ENCODE data around the gene GYS2. TPM values are rescaled to one million over a fixed set of nuclear protein-coding genes. Genes with fewer than 3 reads are reported as not detected.
A peak's percentile ranks its signal among the peaks of the same experiment; 100 is the strongest.

Gene GYS2
- total and polyA plus RNA-seq, 9 of the 15 experiments (the other 6 are each of a cell fraction or from before 2014, with no cell fraction given), result not detected

GRCh38 chr12:21521541-21521940, 83.1 kb downstream of the GYS2 start:
- CTCF ChIA-PET (ENCODE audit: low intra/inter-chr PET ratio), result interaction anchor here (0.7 kb wide), 1 partner anchor 1245 kb away, joined by 3 read pairs; no protein-coding TSS in a partner anchor
- TF ChIP-seq MBD1 (CRISPR knock-in tag; IDR thresholded peaks at IDR 0.05) (no peak), ESRRA (IDR thresholded peaks at IDR 0.05; ENCODE audit: borderline replicate concordance, low read depth) (0 out of 2 replicates have a peak, but pooled peaks have one; percentile 34)
- no TSS peak for BruUV-seq (replicated peaks)
- H3K27ac ChIP-seq (ENCODE audit: extremely low read depth, low read depth, low read length), result no peak overlapping the region
- no peaks in the 10 kb centered on the region for H3K79me2 ChIP-seq (ENCODE audit: control insufficient read depth, insufficient read depth, low read length)
- H3K4me1 ChIP-seq (replicated peaks in 1 of 2; ENCODE audit: control insufficient read depth in 2 of 2, insufficient read depth in 2 of 2, low read length in 2 of 2), result no peaks in the 10 kb centered on the region
- no peaks in the 10 kb centered on the region for H4K20me1 ChIP-seq (replicated peaks; ENCODE audit: control insufficient read depth, insufficient read depth, low read length)
- FAIRE-seq (no peak), DNase-seq (ENCODE audit: extremely low read depth in 1 of 4, low spot score in 3 of 4) (no peak), ATAC-seq (no peak)
- intact Hi-C loops (cut with micrococcal nuclease), result no loop called here
- no peaks in the 10 kb centered on the region for H3K9me3 ChIP-seq (replicated peaks; ENCODE audit: control insufficient read depth, insufficient read depth, low read depth, low read length)
- H2AFZ ChIP-seq (ENCODE audit: low read depth, low read length), result no peak overlapping the region
- H3K4me3 ChIP-seq, result no peak overlapping the region
- no peak overlapping the region for H3K9ac ChIP-seq (ENCODE audit: insufficient read depth in 1 of 2, low read depth in 2 of 2, low read length in 2 of 2)
- no peaks in the 10 kb centered on the region; a peak in 1 of 5 replicates for H3K27me3 ChIP-seq (ENCODE audit: control insufficient read depth in 2 of 2, insufficient read depth in 2 of 2, low read length in 2 of 2)
- no peak overlapping the region for H3K4me2 ChIP-seq (ENCODE audit: insufficient read depth, low read length)
- in situ Hi-C loops (cut with MboI), result no loop called here
- no peaks in the 10 kb centered on the region for H3K36me3 ChIP-seq (ENCODE audit: control insufficient read depth, insufficient read depth, low read length)
- WGBS (ENCODE audit: insufficient coverage, low coverage, missing lambda C conversion rate), result 0% methylated on average over 1 of the region's 1 CpG
- no peaks in the 10 kb centered on the region for H3K9me1 ChIP-seq (ENCODE audit: control insufficient read depth, insufficient read depth, low read length)
- POLR2A ChIA-PET, result interaction anchor here (1.3 kb wide), 1 partner anchor 14 kb away, joined by 5 read pairs; no protein-coding TSS in a partner anchor

- in situ Hi-C loops (cut with MboI), result no loop called here
- Histone ChIP-seq H3K9me1 (ENCODE audit: control insufficient read depth, insufficient read depth, low read length) (no peaks in the 10 kb centered on the region), H3K4me3 (no peak overlapping the region), H3K4me1 (replicated peaks in 1 of 2; ENCODE audit: control insufficient read depth in 2 of 2, insufficient read depth in 2 of 2, low read length in 2 of 2) (no peaks in the 10 kb centered on the region), H3K9ac (ENCODE audit: insufficient read depth in 1 of 2, low read depth in 2 of 2, low read length in 2 of 2) (no peak overlapping the region), H3K36me3 (ENCODE audit: control insufficient read depth, insufficient read depth, low read length) (peaks cover 23% of the 10 kb centered on the region; the same call in 2 of the 3 replicates), H2AFZ (ENCODE audit: low read depth, low read length) (no peak overlapping the region), H3K79me2 (ENCODE audit: control insufficient read depth, insufficient read depth, low read length) (no peaks in the 10 kb centered on the region), H3K27me3 (ENCODE audit: control insufficient read depth in 2 of 2, insufficient read depth in 2 of 2, low read length in 2 of 2) (no peaks in the 10 kb centered on the region), H3K9me3 (replicated peaks; ENCODE audit: control insufficient read depth, insufficient read depth, low read depth, low read length) (no peaks in the 10 kb centered on the region), H3K4me2 (ENCODE audit: insufficient read depth, low read length) (no peak overlapping the region), H4K20me1 (replicated peaks; ENCODE audit: control insufficient read depth, insufficient read depth, low read length) (no peaks in the 10 kb centered on the region), H3K27ac (ENCODE audit: extremely low read depth, low read depth, low read length) (no peak overlapping the region)
- intact Hi-C loops (cut with micrococcal nuclease), result no loop called here
- POLR2A ChIA-PET, result interaction anchor here (1.2 to 1.6 kb wide), 2 partner anchors 9 to 17 kb away, joined by 3 to 4 read pairs; partner anchors contain the start of genes GOLT1B and RECQL
- TF ChIP-seq ZNF197 (CRISPR knock-in tag; IDR thresholded peaks at IDR 0.05; ENCODE audit: low read depth), result no peak
- no peak for TF ChIP-seq NFE2L1 (tag; IDR thresholded peaks at IDR 0.05; ENCODE audit: borderline replicate concordance, low read depth)
- TF ChIP-seq NR4A1 (CRISPR knock-in tag; IDR thresholded peaks at IDR 0.05), result no peak
- TF ChIP-seq NR4A1 (tag; IDR thresholded peaks at IDR 0.05), result no peak
- no peak for TF ChIP-seq RAD51 (IDR thresholded peaks at IDR 0.05; ENCODE audit: borderline replicate concordance, low read depth)
- TF ChIP-seq RBFOX2 (IDR thresholded peaks at IDR 0.05; ENCODE audit: low read depth, low read length), result no peak
- 91% methylated on average over 3 of the region's 3 CpGs for WGBS (ENCODE audit: insufficient coverage, low coverage, missing lambda C conversion rate)
- ATAC-seq (no peak), FAIRE-seq (no peak), DNase-seq (ENCODE audit: extremely low read depth in 1 of 4, low spot score in 3 of 4) (no peak)
- no TSS peak for BruUV-seq (replicated peaks)
- CTCF ChIA-PET (ENCODE audit: low intra/inter-chr PET ratio), result no interaction called here
These were observed 86.2 kb downstream of the GYS2 start for GRCh38 chr12:21518451-21518850.

Measured in K562 (cell line).